Neuronal stem cell (in vitro differentiated cells): Measurements from ENCODE around the gene NAV2.

ENCODE experiments used
- DNase-seq: peaks from one replicate; pipeline ENCODE4 v3.0.0-alpha.2; 2013; ENCODE audit warnings: low spot score
- H2AFZ ChIP-seq: one replicate; pipeline ENCODE4 v1.6.1; 2013; ENCODE audit warnings: mild to moderate bottlenecking, low read length, inconsistent platforms
- H2AK5ac ChIP-seq: 2 replicates; pipeline ENCODE4 v1.6.1; 2013; ENCODE audit warnings: low read depth, mild to moderate bottlenecking, inconsistent platforms, low read length, moderate library complexity, mixed read lengths
- H2BK120ac ChIP-seq: 2 replicates; pipeline ENCODE4 v1.6.1; 2013; ENCODE audit warnings: low read depth, mild to moderate bottlenecking, inconsistent platforms, low read length, moderate library complexity, mixed read lengths
- H2BK12ac ChIP-seq: one replicate; pipeline ENCODE4 v1.6.1; 2013; ENCODE audit warnings: low read length, inconsistent platforms
- H2BK15ac ChIP-seq: 2 replicates; pipeline ENCODE4 v1.6.1; 2013; ENCODE audit warnings: mild to moderate bottlenecking, low read length, inconsistent platforms, mixed read lengths
- H2BK5ac ChIP-seq: one replicate; pipeline ENCODE4 v1.6.1; 2013; ENCODE audit warnings: inconsistent platforms, mild to moderate bottlenecking, low read length, moderate library complexity
- H3K14ac ChIP-seq: one replicate; pipeline ENCODE4 v1.6.1; 2013; ENCODE audit warnings: low read length, inconsistent platforms
- H3K18ac ChIP-seq: 2 replicates; pipeline ENCODE4 v1.6.1; 2013; ENCODE audit warnings: low read length, inconsistent platforms
- H3K23ac ChIP-seq: 2 replicates; pipeline ENCODE4 v1.6.1; 2013; ENCODE audit warnings: low read depth, mild to moderate bottlenecking, mixed read lengths, low read length, inconsistent platforms; ENCODE audit not compliant: poor library complexity
- H3K27ac ChIP-seq: replicated peaks from 3 replicates; pipeline ENCODE4 v1.5.1; 2013; ENCODE audit warnings: low read length, inconsistent platforms
- H3K27me3 ChIP-seq, 3 experiments: 2 replicates each; pipeline ENCODE4 v1.6.1; 2013; ENCODE audit warnings: low read length in 3 of 3, mild to moderate bottlenecking in 2 of 3, inconsistent platforms in 1 of 3, low read depth in 1 of 3, mixed read lengths in 1 of 3, moderate library complexity in 1 of 3; ENCODE audit not compliant: control insufficient read depth in 3 of 3, insufficient read depth in 3 of 3
- H3K36me3 ChIP-seq, 2 donors: replicated peaks in 1 of 2; 2 replicates each; pipeline ENCODE4 v1.6.1; 2013; ENCODE audit warnings: low read length in 2 of 2; ENCODE audit not compliant: control insufficient read depth in 2 of 2, insufficient read depth in 2 of 2
- H3K4ac ChIP-seq: 2 replicates; pipeline ENCODE4 v1.6.1; 2013; ENCODE audit warnings: inconsistent platforms, mild to moderate bottlenecking, low read length, moderate library complexity
- H3K4me1 ChIP-seq, 2 donors: 1 replicate in 1 of 2; 2 replicates in 1 of 2; pipeline ENCODE4 v1.6.1; 2013; ENCODE audit warnings: low read length in 2 of 2, low read depth in 1 of 2; ENCODE audit not compliant: control insufficient read depth in 2 of 2, insufficient read depth in 1 of 2
- H3K4me2 ChIP-seq: one replicate; pipeline ENCODE4 v1.6.1; 2013; ENCODE audit warnings: mild to moderate bottlenecking, low read length, inconsistent platforms; ENCODE audit not compliant: insufficient read depth, poor library complexity, severe bottlenecking
- H3K4me3 ChIP-seq, 2 donors: 2 replicates each; pipeline ENCODE4 v1.5.1; 2013; ENCODE audit warnings: low read length in 2 of 2, mild to moderate bottlenecking in 2 of 2, inconsistent platforms in 1 of 2, moderate library complexity in 1 of 2
- H3K79me1 ChIP-seq: one replicate; pipeline ENCODE4 v1.6.1; 2013; ENCODE audit warnings: low read depth, mild to moderate bottlenecking, inconsistent platforms, low read length, moderate library complexity
- H3K9ac ChIP-seq: one replicate; pipeline ENCODE4 v1.6.1; 2013; ENCODE audit warnings: mild to moderate bottlenecking, low read depth, low read length, inconsistent platforms; ENCODE audit not compliant: poor library complexity
- H3K9me3 ChIP-seq, 2 donors: replicated peaks in 1 of 2; 2 replicates each; pipeline versions ENCODE3 to v1.6.1; 2013; ENCODE audit warnings: low read length in 2 of 2, mild to moderate bottlenecking in 2 of 2, inconsistent platforms in 1 of 2, low read depth in 1 of 2, mixed read lengths in 1 of 2, moderate library complexity in 1 of 2; ENCODE audit not compliant: control insufficient read depth in 2 of 2, insufficient read depth in 1 of 2
- H4K8ac ChIP-seq: one replicate; pipeline ENCODE4 v1.6.1; 2013; ENCODE audit warnings: low read depth, mild to moderate bottlenecking, inconsistent platforms, low read length, moderate library complexity
- H4K91ac ChIP-seq: one replicate; pipeline ENCODE4 v1.6.1; 2013; ENCODE audit warnings: low read length, low read depth, mild to moderate bottlenecking, inconsistent platforms; ENCODE audit not compliant: poor library complexity
- WGBS, 2 donors: extraction: QIAGEN DNeasy Blood & Tissue Kit; methylation state at CpG; one replicate each; pipeline ENCODE4 v1.1.7; 2013; ENCODE audit warnings: missing lambda C conversion rate in 2 of 2, mixed read lengths in 1 of 2; ENCODE audit not compliant: insufficient read length in 2 of 2, insufficient replicate concordance in 1 of 2; ENCODE audit errors: extremely low coverage in 2 of 2; 5-methylcytosine and 5-hydroxymethylcytosine counted together

NAV2 gene

DNA sequence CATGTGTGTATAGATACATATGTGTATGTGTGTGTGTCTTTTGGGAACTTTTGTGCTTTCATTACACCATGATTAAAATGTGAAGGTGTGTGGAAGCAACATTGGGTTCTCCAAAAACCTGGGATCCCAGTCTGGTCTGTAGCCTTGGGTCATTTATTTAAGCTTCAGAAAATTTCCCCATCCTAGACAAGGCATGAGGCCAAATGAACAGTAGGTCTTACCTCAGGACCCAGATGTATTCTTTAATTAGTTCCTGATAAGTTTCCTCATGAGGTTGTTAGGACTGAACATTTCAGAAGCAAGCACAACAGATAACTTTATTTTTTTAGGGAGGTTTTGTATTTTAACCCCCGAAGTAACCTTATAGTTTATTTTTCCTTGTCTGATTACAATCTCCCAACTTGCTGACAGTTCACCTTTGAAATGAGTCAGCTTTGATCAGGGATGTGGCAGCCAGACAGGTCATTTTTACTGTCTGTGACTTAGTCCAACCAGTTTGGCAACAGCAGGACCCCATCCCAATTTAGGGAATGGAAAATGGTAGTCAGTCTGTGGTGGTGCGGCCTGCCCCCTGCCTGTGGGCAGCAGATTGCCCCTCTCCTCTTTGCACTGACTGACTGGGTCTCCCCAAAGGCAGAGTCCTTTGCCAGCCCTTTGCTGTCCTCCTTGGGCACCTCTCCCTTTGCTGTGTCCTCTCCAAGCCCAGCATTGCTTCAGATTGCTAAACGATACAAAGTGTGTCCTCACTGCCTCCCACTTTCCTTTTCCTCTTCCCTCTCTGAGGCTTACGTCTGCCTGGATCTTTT is 88.3 kb downstream of the NAV2 start:
- Histone ChIP-seq H4K8ac (no peak overlapping the region), H3K4me2 (no peak overlapping the region), H3K36me3 (no peaks in the 10 kb centered on the region), H3K14ac (no peak overlapping the region), H2AK5ac (no peak overlapping the region), H3K23ac (no peak overlapping the region), H2BK120ac (no peak overlapping the region), H3K27ac (no peak overlapping the region), H3K27me3 (no peaks in the 10 kb centered on the region), H3K9ac (no peak overlapping the region), H3K4me3 (no peak overlapping the region), H2AFZ (no peak overlapping the region), H2BK5ac (no peak overlapping the region), H2BK15ac (no peak overlapping the region), H4K91ac (no peak overlapping the region), H3K18ac (no peak overlapping the region), H3K4me1 (peaks cover 1 to 2% of the 10 kb centered on the region in 2 donors), H2BK12ac (no peak overlapping the region), H3K4ac (no peak overlapping the region), H3K9me3 (no peaks in the 10 kb centered on the region), H3K79me1 (no peaks in the 10 kb centered on the region)
- DNase-seq = no peak
- WGBS, 2 donors = no CpG with 5 or more reads among the region's 4 CpGs

DNA sequence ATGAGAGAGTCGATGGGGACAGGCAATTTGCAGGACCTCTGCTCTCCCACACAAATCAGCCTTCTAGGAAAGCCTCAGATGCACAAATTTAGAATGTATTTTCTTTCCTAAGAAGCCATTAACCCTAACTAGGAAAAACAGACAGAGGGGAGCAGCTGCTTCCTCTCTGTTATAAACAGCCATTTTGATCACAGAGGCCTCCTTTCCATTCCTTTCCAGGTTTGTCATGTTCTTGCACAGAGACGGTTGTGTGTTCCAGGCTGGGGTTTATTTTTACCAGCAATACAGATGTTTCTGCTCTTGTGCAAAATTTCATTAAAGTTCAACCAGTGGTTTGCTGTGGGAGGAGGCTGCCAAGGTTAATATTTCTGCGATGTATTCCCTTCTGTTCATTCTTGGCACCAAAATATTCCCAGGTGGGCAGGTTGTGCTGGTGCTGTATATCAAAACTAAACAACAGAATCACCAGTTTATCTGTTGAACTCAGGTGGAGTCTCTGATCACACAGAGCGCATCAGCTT is 90.2 kb downstream of the NAV2 start:
- no peak overlapping the region for H4K8ac ChIP-seq
- H3K18ac ChIP-seq = no peak overlapping the region
- H2BK12ac ChIP-seq = no peak overlapping the region
- no peak overlapping the region for H2AFZ ChIP-seq
- DNase-seq = no peak
- H3K9me3 ChIP-seq = no peaks in the 10 kb centered on the region
- H3K4ac ChIP-seq = no peak overlapping the region
- no peak overlapping the region for H2BK5ac ChIP-seq
- no peak overlapping the region for H2AK5ac ChIP-seq
- H3K27ac ChIP-seq = no peak overlapping the region
- H2BK120ac ChIP-seq = no peak overlapping the region
- H3K4me3 ChIP-seq = no peak overlapping the region
- no peaks in the 10 kb centered on the region for H3K36me3 ChIP-seq
- no peak overlapping the region for H3K23ac ChIP-seq
- H2BK15ac ChIP-seq = no peak overlapping the region
- no peak overlapping the region for H3K14ac ChIP-seq
- no CpG with 5 or more reads among the region's 4 CpGs for WGBS, 2 donors
- no peak overlapping the region for H4K91ac ChIP-seq
- H3K4me2 ChIP-seq = no peak overlapping the region
- H3K9ac ChIP-seq = no peak overlapping the region
- peaks cover 3 to 4% of the 10 kb centered on the region in 2 donors for H3K4me1 ChIP-seq
- no peaks in the 10 kb centered on the region for H3K27me3 ChIP-seq
- no peaks in the 10 kb centered on the region for H3K79me1 ChIP-seq

DNA sequence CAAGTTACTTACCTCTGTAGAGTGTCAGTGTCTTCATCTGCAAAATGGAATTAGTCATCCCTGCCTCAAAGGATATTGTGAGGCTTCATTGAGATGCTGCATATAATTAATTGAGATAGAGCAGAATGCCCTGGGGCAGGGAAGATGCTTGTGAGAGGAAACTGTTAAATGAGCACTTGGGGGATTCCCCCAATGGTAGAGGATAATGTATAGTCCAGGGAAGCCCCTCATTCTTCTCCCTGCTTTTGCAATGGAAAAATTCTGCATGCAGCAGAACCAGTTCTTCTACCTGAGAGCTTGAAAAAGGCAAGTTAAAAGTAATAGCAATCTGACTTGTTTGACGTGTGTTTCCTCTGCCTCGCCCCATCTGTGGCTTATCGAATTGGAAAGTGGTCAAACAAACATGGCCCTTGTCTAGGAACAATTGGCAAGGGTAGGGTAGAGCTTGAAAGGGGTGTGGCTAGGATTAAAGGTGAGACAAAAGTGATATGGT is 90.9 kb downstream of the NAV2 start:
- Histone ChIP-seq H3K36me3 (no peaks in the 10 kb centered on the region), H3K18ac (no peak overlapping the region), H3K14ac (no peak overlapping the region), H2BK120ac (no peak overlapping the region), H3K4ac (no peak overlapping the region), H3K9ac (no peak overlapping the region), H2BK15ac (no peak overlapping the region), H3K4me2 (no peak overlapping the region), H3K27ac (no peak overlapping the region), H3K4me1 (peaks cover 8% of the 10 kb centered on the region in 2 donors), H3K27me3 (no peaks in the 10 kb centered on the region), H4K91ac (no peak overlapping the region), H3K4me3 (no peak overlapping the region), H3K23ac (no peak overlapping the region), H3K9me3 (no peaks in the 10 kb centered on the region), H3K79me1 (no peaks in the 10 kb centered on the region), H2AK5ac (no peak overlapping the region), H2BK12ac (no peak overlapping the region), H2BK5ac (no peak overlapping the region), H4K8ac (no peak overlapping the region), H2AFZ (no peak overlapping the region)
- no peak for DNase-seq
- WGBS, 2 donors = no CpG with 5 or more reads among the region's 3 CpGs

DNA sequence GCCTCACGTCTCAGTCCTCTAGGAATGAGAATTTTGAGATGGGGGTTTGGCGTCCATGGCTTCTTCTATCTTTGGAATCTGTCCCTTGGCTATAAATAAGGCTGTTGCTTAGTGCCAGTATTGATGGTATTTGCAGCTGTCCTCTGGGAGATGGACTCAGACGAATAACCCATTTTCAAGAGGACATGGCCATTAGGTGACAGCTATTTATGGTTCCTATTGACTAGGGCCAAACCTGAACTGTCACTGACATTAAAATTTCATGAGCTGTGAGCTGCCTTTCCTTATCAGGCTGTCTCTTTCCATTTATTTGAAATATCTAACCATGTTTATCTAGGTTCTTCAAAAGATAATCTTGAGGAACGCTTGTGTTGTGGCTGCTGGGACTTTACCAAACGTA is 92.7 kb downstream of the NAV2 start:
- H3K9ac ChIP-seq = no peak overlapping the region
- H3K4me3 ChIP-seq = no peak overlapping the region
- no peaks in the 10 kb centered on the region for H3K27me3 ChIP-seq
- DNase-seq = no peak
- no peak overlapping the region for H3K4me2 ChIP-seq
- no peak overlapping the region for H3K18ac ChIP-seq
- no peak overlapping the region for H3K23ac ChIP-seq
- no peak overlapping the region for H2BK120ac ChIP-seq
- H3K36me3 ChIP-seq = no peaks in the 10 kb centered on the region
- no peak overlapping the region for H2AK5ac ChIP-seq
- WGBS, 2 donors = no CpG with 5 or more reads among the region's 5 CpGs
- H2BK15ac ChIP-seq = no peak overlapping the region
- H3K79me1 ChIP-seq = no peaks in the 10 kb centered on the region
- H2BK5ac ChIP-seq = no peak overlapping the region
- no peak overlapping the region for H4K91ac ChIP-seq
- H3K4ac ChIP-seq = no peak overlapping the region
- H2BK12ac ChIP-seq = no peak overlapping the region
- H3K4me1 ChIP-seq = peaks cover 8 to 12% of the 10 kb centered on the region in 2 donors
- no peak overlapping the region for H2AFZ ChIP-seq
- no peak overlapping the region for H3K27ac ChIP-seq
- H4K8ac ChIP-seq = no peak overlapping the region
- no peaks in the 10 kb centered on the region for H3K9me3 ChIP-seq
- H3K14ac ChIP-seq = no peak overlapping the region
